HG03432 (cell line): ENCODE measurements around the gene CARD16.
"Not testable (repeated sequence)": the region's sequence is repeated elsewhere in the genome, so short reads cannot be mapped to it uniquely, and the experiment has no call there.

Source experiments
- ATAC-seq: cut with Tn5 transposase; IDR thresholded peaks from one replicate; pipeline ENCODE4 v1.9.1; 2021; ENCODE audit warnings: mild to moderate bottlenecking, moderate library complexity; ENCODE audit not compliant: unreplicated experiment

CARD16 gene

DNA sequence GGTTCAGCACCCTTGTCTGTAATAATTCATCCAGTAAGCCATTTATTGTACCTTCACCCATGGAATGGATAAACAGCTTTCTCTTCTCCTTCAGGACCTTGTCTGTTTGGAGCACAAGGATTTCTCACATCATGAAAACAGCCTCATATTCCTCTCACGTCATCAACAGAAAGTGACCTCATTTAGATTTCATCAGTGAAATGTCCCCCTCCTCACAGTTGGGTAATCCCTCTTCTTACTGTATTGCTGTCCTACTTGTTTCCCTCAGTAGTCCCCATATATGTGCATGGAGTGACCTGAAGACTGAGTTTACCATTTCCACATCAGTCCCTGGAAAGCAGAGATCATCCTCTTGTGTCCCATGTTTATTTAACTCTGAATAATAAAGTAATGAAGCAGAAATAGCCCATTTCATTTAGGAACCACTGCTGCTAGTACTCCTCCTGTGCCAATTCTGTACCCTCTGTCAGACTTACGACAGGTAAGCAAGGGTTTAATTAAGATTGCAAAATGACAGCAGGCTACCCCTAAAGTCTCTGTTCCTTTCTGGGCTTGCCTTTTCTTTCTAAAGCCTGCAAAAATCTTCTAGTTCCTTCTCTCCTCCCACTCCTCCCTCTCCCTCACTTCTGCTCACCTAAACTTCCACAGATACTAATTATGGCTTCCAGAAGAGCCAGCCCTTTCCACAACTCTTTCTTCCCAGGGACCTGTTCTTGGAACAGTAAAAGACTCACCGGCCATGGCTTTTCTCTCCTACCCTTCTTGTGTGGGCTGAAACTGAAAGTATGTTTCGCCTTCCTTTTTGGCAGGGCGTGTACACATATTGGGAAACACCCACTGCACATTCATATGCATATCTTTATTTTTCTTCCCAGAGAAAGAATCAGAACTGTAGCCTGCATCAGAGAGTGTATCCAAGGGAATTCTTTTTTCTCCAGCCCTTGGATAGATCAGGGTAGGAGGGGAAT lies at the start of gene CARD16:
TSS of gene CARD16 (minus strand) at position 779 of the 968 bp plus-strand sequence. CDS start at position 741, 38 bp downstream.
- peak; percentile 99 for ATAC-seq

DNA sequence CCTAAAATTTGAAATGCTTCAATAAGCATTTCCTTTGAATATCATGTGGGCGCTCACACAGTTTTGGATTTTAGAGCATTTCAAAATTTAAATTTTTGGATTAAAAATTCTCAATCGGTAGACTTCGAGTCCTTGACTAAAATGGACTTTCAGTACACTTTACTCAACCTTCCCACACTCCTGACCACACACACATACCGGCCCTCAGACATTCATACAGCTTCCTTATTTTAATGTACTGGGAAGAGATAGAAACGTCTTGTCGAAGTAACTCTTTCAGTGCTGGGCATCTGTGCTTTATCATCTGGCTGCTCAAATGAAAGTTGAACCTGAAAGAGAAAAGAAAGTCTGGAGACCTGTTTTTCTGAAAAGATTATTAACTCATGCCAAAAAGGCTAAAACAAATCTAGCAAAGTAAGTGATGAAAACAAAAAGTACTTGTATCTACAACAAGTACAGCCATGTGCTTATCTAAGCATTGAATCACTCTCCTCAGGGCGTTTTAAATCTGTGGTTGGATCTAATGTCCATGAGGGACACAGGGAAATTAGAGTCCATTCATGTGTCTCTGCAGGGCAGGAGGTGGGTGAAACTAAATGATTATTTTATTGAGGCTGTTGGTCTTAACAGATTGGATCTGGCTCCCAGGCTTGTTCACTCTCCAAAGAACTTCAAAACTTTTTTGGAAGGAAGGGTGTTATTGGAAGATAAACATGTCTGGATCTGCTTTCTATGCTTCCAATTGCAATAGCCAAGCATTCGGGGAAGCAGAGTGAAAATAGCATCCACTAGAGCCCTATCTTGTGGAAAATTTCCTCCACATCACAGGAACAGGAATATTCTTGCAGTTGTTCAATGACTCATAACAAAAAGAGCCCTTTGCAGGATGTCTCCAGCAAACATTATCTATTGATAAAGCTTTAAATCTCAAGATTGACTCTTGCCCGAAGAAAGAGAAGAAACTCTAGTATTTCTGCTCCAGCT lies 47.4 kb upstream of the CARD16 start:
- no peak for ATAC-seq

DNA sequence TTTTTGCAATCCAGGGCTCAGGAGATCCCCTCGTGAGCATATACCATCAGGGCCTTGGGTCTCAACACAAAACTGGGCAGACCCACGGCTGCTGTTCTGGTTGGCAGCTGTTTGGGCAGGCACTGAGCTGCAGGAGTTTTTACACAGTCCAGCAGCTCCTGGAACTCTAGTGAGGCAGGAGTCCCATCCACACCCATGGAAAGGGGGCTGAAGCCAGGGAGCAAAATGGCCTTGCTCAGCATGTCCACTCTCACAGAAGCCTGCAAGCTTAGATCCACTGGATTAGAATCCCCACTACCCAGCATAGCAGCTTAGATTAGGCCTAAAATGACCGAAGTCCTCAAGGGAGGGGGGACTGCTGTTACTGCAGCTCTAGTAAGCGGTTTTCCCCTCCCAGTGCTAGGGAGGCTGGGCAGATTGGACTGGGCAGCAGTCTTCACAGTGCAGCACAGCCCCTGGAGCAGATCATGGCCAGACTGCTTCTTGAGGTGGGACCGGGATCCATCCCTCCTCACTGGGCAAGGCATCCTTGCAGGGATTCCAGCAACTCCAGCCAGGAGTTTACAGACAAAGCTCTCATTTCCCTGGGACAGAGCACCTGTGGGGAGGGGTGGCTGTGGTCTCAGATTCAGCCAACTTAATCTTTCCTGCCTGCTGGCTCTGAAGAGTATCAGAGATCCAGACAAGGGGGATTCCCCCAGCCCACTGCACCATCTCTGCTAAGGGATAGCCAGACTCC lies 36.4 kb upstream of the CARD16 start:
- ATAC-seq = no peak

DNA sequence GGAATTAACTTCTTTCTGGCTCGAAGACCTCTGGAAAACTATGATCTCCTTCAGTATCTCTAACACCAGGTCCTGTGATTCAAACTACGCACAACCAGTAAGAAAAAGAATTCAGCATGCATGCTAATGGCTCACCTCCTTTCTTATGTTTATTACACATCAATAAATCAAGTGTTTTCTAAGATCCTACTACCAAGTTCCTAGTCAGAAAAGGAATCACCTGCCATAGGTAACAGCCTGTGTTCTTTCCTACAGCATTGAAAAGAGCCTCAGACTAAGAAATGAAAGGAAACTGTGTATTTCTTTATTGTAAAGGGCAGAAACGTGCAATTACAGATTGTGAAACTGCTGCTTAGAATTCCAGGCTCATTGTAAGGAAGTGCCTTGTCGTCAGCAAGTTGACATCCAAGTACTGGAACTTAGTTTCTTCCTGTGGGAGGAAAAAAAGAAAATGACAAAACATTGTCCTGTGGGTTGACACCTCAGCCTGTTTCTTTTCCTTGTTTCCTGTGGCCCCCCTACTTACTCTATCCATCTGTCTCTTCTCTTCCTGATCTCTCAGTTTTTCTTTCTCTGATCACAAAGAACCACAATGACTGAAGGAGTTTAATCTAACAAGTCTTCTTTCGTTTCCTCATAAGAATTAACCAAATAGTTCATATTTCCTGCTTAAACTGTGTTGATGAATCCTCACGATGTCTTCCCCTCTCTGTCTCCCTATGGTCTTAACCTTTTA lies 35.2 kb upstream of the CARD16 start:
- not testable (repeated sequence) for ATAC-seq

DNA sequence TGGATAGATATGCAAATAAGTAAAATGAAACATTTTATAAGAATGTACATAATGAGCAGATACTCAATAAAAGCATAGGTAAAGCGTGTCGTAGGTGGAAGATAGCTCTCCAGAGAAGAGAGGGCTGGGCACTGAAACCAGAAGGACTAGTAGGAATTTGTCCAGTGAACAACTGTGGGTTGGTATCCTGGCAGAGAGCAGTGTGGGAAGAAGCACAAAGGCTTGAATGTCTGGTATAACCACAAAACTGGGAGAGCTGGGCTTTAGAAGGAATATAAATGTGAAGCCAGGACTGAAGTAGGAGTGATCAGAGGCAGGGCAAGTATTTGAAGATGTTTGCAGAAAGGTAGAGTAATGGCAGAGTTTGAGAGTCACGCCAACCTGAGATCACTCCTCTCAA lies 33.1 kb upstream of the CARD16 start:
- no peak for ATAC-seq

DNA sequence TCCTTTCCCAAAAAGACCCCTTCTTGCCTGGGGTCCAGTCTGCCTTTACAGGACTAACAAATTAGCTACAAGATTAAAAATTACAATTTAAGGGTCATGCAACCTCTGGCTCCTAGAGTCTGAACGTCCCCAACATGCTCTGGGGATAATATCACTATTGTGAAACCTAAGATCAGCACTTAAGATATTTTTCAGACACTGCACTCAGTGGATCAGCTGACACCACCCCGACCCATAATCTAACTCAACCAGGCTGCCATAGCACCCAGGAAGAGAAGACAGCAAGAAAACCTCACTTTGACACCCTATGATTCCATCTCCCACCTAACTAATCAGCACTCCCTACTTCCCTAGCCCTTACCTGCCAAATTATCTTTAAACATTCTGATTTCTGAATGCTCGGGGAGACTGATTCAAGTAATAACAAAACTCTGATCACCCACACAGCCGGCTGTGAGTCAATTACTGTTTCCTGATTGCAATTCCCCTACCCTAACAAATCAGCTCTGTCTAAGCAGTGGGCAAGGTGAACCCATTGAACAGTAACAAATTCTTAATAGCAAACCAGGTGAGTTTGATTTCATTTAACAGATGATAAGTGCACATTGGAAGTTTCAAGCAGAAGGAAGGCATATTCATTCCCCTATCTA lies 32.1 kb upstream of the CARD16 start:
- peak; percentile 65 for ATAC-seq

DNA sequence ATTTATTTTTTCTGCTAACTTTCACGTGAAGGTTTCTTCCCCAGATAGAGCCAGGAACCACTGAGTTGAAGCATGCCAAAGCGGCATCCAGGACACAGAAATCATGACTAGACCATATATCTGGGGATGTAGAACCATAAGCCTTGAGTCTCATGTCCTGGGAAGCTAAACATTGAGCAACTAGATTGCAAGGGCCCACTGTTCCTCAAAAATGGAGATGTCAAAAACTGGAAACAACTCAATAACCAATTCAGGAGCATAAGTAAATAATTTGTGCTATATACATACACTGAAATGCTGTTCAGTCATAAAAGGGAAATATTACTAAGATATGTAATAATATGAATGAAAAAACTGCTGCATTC lies 29.0 kb upstream of the CARD16 start:
- ATAC-seq = no peak

DNA sequence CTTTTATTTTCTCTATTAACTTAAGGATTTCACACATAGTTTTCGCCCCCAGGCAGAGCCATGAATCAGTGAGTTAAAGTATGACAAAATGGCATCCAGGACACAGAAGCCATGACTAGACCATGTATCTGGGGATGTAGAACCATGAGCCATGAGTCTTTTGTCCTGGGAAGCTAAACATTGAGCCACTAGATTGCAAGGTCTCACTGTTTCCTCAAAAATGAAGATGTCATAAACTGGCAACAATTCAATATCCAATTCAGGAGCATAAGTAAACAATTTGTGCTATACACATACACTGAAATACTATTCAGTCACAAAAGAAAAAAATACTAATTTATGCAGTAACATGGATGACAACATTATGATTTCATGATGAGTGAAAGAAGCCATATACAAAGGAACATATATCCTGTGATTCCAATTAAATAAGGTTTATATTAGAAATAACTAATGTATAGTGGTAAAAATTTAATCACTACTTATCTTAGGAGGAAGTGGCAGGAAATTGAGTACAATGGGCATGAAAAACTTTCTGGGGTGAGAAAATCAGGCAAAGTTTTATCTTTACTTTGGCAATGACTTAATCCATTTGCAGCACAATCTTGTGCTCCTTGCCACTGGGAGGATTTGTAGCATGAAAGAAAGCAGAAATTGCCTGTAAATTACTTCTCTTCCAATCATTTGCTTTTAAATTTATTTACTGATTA lies 28.5 kb upstream of the CARD16 start:
- ATAC-seq = no peak

DNA sequence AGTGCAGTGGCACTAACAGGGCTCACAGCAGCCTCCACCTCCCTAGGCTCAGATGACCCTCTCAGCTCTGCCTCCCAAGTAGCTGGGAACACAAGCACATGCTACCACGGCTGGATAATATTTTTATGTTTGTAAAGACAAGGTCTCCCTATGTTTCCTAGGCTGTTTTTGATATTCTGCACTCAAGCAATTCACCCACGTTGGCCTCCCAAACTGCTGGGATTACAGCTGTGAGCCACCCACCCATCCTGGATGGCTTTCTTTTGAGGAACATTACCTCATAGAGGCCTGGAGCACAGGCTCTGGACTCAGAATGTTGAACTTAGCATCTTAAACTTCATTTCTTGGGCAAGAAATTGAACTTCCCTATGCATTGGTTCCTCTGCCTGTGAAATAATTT lies 26.9 kb upstream of the CARD16 start:
- ATAC-seq = not testable (repeated sequence)

DNA sequence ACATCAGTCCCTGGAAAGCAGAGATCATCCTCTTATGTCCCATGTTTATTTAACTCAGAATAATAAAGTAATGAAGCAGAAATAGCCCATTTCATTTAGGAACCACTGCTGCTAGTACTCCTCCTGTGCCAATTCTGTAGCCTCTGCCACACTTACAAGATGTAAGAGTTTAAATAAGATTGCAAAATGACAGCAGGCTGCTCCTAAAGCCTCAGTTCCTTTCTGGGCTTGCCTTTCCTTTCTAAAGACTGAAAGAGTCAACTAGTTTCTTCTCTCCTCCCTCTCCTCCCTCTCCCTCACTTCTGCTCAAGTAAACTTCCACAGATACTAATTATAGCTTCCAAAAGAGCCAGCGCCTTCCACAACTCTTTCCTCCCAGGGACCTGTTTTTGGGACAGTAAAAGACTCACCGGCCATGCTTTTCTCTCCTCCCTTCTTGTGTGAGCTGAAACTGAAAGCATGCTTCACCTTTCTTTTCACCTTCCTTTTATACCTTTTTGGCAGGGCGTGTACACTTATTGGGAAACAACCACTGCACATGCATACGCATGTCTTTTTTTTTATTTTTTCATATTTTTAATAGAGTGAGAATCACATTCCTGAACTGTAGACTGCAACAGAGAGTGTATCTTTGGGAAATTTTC lies 26.1 kb upstream of the CARD16 start:
- ATAC-seq = no peak

DNA sequence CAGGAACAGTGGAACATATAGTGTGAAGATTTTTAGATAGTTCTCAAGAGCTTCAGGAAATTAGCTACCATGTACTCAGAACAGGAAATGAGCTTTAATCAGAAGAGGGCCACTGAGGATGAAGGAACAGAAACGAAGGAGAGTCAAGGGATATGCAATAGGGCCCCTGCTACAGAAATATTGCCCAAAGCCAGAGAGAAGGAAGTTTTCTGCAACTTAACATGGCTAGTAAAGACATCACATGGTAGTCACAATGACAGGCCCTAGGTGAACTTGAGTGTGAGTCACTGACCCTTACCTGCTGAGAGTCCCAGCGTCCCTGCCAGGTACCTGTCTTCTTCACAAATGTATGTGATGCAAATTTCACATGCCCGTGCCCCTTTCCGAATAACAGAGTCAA lies 25.2 kb upstream of the CARD16 start:
- no peak for ATAC-seq

DNA sequence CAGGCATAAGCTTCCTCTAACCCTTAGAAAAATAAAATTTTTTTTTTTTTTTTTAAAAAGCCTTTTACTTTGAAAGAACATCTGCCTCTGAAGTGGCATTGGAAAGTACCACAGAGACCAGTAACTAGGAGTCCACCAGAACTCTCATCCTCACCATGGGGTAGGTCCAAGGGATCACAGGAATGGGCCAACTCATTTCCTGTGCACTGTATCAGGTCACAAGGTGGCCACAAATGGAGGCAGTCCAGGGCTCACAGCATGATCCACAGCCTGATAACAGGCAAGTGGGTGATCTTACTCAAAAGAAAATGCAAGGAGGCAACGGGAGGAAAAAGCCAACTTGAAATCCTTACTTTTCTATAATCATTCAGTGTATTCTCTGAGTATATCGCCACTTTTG lies 24.6 kb upstream of the CARD16 start:
- not testable (repeated sequence) for ATAC-seq

DNA sequence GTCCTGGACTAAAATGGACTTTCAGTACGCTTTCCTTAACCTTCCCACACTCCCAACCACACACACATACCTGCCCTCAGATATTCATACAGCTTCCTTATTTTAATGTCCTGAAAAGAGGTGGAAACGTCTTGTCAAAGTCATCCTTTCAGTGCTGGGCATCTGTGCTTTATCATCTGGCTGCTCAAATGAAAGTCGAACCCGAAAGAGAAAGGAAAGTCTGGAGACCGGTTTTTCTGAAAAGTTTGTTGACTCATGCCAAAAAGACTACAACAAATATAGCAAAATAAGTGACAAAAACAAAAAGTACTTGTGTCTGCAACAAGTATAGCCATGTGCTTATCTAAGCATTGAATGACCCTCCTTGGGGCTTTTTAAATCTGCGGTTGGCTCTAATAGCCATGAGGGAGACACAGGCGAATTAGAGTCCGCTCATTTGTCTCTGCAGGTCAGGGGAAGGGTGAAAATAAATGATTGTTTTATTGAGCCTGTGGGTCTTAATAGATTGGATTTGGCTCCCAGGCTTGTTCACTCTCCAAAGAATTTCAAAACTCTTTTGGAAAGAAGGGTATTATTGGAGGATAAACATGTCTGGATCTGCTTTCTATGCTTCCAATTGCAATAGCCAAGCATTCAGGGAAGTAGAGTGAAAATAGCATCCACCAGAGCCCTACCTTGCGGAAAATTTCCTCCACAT lies 18.3 kb upstream of the CARD16 start:
- not testable (repeated sequence) for ATAC-seq

DNA sequence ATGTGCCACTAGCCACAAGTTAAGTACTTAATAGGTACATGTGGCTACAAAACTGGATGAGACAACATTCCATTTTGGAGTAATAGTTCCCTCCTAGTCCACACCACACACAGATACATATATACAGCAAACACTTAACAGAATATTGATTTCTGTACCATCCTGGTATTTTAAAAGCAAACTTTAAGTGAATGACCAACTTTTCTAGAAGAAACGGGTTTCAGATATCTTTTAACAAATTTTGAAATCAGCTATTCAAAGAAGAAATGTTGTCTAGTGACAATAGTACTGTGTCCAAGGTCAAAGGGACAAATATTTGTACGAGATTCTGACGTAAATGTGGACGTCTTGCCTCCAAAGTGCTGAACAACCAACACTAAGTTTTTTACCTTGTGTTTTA lies 12.3 kb upstream of the CARD16 start:
- no peak for ATAC-seq

DNA sequence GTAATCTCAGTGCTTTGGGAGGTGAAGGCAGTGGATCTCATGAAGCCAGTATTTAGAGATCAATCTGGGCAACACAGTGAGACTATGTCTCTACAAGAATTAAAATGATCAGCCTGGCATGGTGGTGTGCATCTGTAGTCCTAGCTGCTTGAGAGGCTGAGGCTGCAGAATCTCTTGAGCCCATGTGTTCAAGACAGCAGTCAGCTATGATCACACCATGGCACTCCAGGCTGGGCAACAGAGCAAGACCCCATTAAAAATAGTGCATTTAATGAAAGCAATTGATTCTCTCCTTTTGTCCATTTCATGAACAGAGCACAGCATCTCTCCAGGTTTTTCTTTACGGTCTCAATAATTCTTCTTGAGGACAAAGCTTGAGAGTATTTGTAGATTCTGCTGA lies 11.3 kb upstream of the CARD16 start:
- no peak for ATAC-seq

DNA sequence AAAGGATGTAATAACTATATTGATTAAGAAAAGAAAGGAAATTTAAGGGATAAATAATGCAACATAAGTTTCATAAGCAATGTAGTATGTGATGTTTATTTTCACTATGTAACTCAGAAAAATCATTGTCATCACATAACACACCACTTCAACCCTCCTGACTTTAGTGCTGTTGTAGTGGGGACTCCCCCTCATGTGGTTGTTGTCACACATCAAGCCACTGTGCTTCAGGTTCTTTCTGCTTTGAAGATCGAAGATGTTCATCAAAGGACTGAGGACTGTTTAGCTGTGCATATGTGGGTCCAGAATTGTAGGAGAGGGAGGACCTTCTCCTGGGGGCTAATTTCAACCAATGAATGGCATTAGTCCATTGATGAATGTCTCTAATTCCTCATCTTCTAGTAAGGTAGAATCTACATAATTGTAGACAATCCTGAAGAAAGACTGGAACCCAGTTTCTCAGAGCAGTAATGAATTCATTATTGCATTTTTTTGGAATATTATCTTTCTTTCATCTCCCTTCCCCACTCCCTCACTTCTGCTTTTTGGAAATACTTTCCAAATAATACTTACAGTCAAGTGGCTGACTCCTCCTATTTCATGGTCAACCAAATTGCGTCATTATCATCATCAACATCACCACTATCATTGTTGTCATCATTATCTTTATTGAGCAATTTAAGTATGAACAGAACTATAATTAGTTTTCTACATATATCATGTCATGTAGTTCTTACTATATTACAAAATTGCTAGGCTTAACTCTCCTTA lies 9.8 kb upstream of the CARD16 start:
- ATAC-seq = no peak

DNA sequence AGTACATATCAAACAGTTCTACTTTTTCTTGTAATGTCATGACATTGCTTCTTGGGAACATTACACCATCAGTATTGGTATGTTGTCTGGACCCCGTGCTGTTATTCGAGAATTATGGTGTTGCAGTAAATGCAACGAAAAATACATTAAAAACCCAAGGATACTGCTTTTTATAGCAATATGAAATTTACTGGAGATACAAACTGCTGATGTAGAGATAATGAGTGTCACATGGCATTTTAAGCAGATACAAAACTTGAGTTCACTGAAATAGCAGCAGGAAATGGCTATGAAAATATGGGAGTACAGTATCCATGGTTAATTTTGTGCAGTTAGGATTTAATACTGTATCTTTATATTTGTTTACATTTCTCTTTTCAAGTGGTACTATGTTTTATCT lies 7.4 kb upstream of the CARD16 start:
- no peak for ATAC-seq
